ENCODE data around the gene PINLYP. TPM values are rescaled to one million over a fixed set of nuclear protein-coding genes. Genes with fewer than 3 reads are reported as not detected.
A peak's percentile ranks its signal among the peaks of the same experiment; 100 is the strongest.
"Not testable (repeated sequence)": the region's sequence is repeated elsewhere in the genome, so short reads cannot be mapped to it uniquely, and the experiment has no call there.

PINLYP gene
- polyA plus RNA-seq, 1 donor from 2014 or later: not detected

GRCh38 chr19:43598445-43599240, 23.0 kb downstream of the PINLYP start:
- no peaks in the 10 kb centered on the region for H3K9me3 Mint-ChIP-seq
- H3K27me3 Mint-ChIP-seq: no peaks in the 10 kb centered on the region
- H3K27ac Mint-ChIP-seq: peak overlapping the region in 1 of 3 donors; percentile 99
- H3K4me1 Mint-ChIP-seq: peaks cover 15 to 31% (median 21%) of the 10 kb centered on the region in 3 donors
- peak overlapping the region in 3 of 4 donors; percentile 33 to 97 (median 81) for H3K4me3 Mint-ChIP-seq
- peaks cover 3% of the 10 kb centered on the region for H3K36me3 Mint-ChIP-seq

- Mint-ChIP-seq H3K4me1 (peaks cover 18 to 31% (median 23%) of the 10 kb centered on the region in 3 donors), H3K9me3 (no peaks in the 10 kb centered on the region), H3K4me3 (peak overlapping the region in 2 of 4 donors; percentile 8 to 59), H3K27ac (peak overlapping the region in 1 of 3 donors; percentile 66), H3K27me3 (no peaks in the 10 kb centered on the region), H3K36me3 (no peaks in the 10 kb centered on the region)
These were observed 24.2 kb downstream of the PINLYP start for GRCh38 chr19:43599635-43600295.

- not testable (repeated sequence) for H3K36me3 Mint-ChIP-seq, H3K9me3 Mint-ChIP-seq, H3K27me3 Mint-ChIP-seq
- Mint-ChIP-seq H3K4me3 (peak overlapping the region in 2 of 4 donors; percentile 8 to 59), H3K4me1 (peaks cover 21 to 34% (median 26%) of the 10 kb centered on the region in 3 donors), H3K27ac (peak overlapping the region in 2 of 3 donors; percentile 66 to 90)
These were observed 24.7 kb downstream of the PINLYP start for GRCh38 chr19:43600326-43600725.

GRCh38 chr19:43605875-43606568, 30.4 kb downstream of the PINLYP start:
- peaks cover 2% of the 10 kb centered on the region for H3K36me3 Mint-ChIP-seq
- H3K9me3 Mint-ChIP-seq: no peaks in the 10 kb centered on the region
- no peak overlapping the region for H3K4me3 Mint-ChIP-seq
- peaks cover 9 to 19% (median 17%) of the 10 kb centered on the region in 3 donors for H3K4me1 Mint-ChIP-seq
- no peak overlapping the region for H3K27ac Mint-ChIP-seq
- H3K27me3 Mint-ChIP-seq: no peaks in the 10 kb centered on the region

GRCh38 chr19:43606569-43607229, 31.1 kb downstream of the PINLYP start:
- Mint-ChIP-seq H3K4me1 (peaks cover 9 to 19% (median 15%) of the 10 kb centered on the region in 3 donors), H3K4me3 (no peak overlapping the region), H3K27ac (no peak overlapping the region), H3K27me3 (no peaks in the 10 kb centered on the region), H3K9me3 (no peaks in the 10 kb centered on the region), H3K36me3 (peaks cover 2% of the 10 kb centered on the region)

- Mint-ChIP-seq H3K27me3 (no peaks in the 10 kb centered on the region), H3K4me3 (peak overlapping the region in 1 of 4 donors; percentile 33), H3K9me3 (no peaks in the 10 kb centered on the region), H3K36me3 (peaks cover 2% of the 10 kb centered on the region), H3K4me1 (peaks cover 9 to 19% (median 18%) of the 10 kb centered on the region in 3 donors), H3K27ac (peak overlapping the region in 1 of 3 donors; percentile 42)
These were observed 31.9 kb downstream of the PINLYP start for GRCh38 chr19:43607238-43608205.

GRCh38 chr19:43609872-43610271, 34.3 kb downstream of the PINLYP start:
- Mint-ChIP-seq H3K9me3 (no peaks in the 10 kb centered on the region), H3K27me3 (no peaks in the 10 kb centered on the region), H3K36me3 (peaks cover 8% of the 10 kb centered on the region), H3K27ac (peak overlapping the region in 1 of 3 donors; percentile 76), H3K4me1 (peaks cover 2 to 13% (median 10%) of the 10 kb centered on the region in 3 donors), H3K4me3 (no peak overlapping the region)

GRCh38 chr19:43610493-43610892, 34.9 kb downstream of the PINLYP start:
- Mint-ChIP-seq H3K9me3 (no peaks in the 10 kb centered on the region), H3K36me3 (peaks cover 8% of the 10 kb centered on the region), H3K27me3 (no peaks in the 10 kb centered on the region), H3K4me1 (peaks cover 0 to 9% (median 7%) of the 10 kb centered on the region in 3 donors), H3K4me3 (no peak overlapping the region), H3K27ac (peak overlapping the region in 1 of 3 donors; percentile 76)

- H3K27me3 Mint-ChIP-seq: no peaks in the 10 kb centered on the region
- H3K4me1 Mint-ChIP-seq: peaks cover 0 to 8% (median 4%) of the 10 kb centered on the region in 3 donors
- peak within 1 kb of the TSS in 2 of 3 donors; percentile 62 to 76 for H3K27ac Mint-ChIP-seq
- peaks cover 8% of the 10 kb centered on the region for H3K36me3 Mint-ChIP-seq
- peak within 1 kb of the TSS in 1 of 4 donors; percentile 26 for H3K4me3 Mint-ChIP-seq
- H3K9me3 Mint-ChIP-seq: no peaks in the 10 kb centered on the region
These were observed 36.2 kb downstream of the PINLYP start, which contains the start of gene SRRM5 for GRCh38 chr19:43611788-43612187. SRRM5 (plus strand) TSS chr19:43612088; CDS start chr19:43612122, 34 bp downstream.

- peaks cover 0 to 9% (median 0%) of the 10 kb centered on the region in 3 donors for H3K4me1 Mint-ChIP-seq
- peaks cover 8% of the 10 kb centered on the region for H3K36me3 Mint-ChIP-seq
- H3K27ac Mint-ChIP-seq: no peak overlapping the region
- no peaks in the 10 kb centered on the region for H3K27me3 Mint-ChIP-seq
- H3K9me3 Mint-ChIP-seq: no peaks in the 10 kb centered on the region
- H3K4me3 Mint-ChIP-seq: peak overlapping the region in 1 of 4 donors; percentile 26
These were observed 36.8 kb downstream of the PINLYP start for GRCh38 chr19:43612374-43612773.

GRCh38 chr19:43616306-43616705, 40.7 kb downstream of the PINLYP start:
- Mint-ChIP-seq H3K9me3 (no peaks in the 10 kb centered on the region), H3K4me1 (peaks cover 6 to 22% (median 7%) of the 10 kb centered on the region in 3 donors), H3K27me3 (no peaks in the 10 kb centered on the region), H3K4me3 (peak overlapping the region in 1 of 4 donors; percentile 20), H3K36me3 (peaks cover 6% of the 10 kb centered on the region), H3K27ac (no peak overlapping the region)

GRCh38 chr19:43616954-43617353, 41.4 kb downstream of the PINLYP start:
- peaks cover 7 to 20% (median 11%) of the 10 kb centered on the region in 3 donors for H3K4me1 Mint-ChIP-seq
- H3K36me3 Mint-ChIP-seq: peaks cover 6% of the 10 kb centered on the region
- no peaks in the 10 kb centered on the region for H3K9me3 Mint-ChIP-seq
- peak overlapping the region in 2 of 4 donors; percentile 22 to 61 for H3K4me3 Mint-ChIP-seq
- peak overlapping the region in 1 of 3 donors; percentile 28 for H3K27ac Mint-ChIP-seq
- H3K27me3 Mint-ChIP-seq: no peaks in the 10 kb centered on the region

- peak overlapping the region; percentile 94 to 95 (median 94) for H3K27ac Mint-ChIP-seq
- peaks cover under 1% of the 10 kb centered on the region for H3K36me3 Mint-ChIP-seq
- peaks cover 7 to 18% (median 11%) of the 10 kb centered on the region in 3 donors for H3K4me1 Mint-ChIP-seq
- peaks cover 0 to 1% (median 0%) of the 10 kb centered on the region in 3 donors for H3K9me3 Mint-ChIP-seq
- peak overlapping the region; percentile 96 to 99 (median 96) for H3K4me3 Mint-ChIP-seq
- H3K27me3 Mint-ChIP-seq: no peaks in the 10 kb centered on the region
These were observed 43.3 kb downstream of the PINLYP start for GRCh38 chr19:43618921-43619261.
